GM21717 (cell line): ENCODE measurements around the gene EFCC1.
"Not testable (repeated sequence)": the region's sequence is repeated elsewhere in the genome, so short reads cannot be mapped to it uniquely, and the experiment has no call there.

ENCODE experiments used
- ATAC-seq: cut with Tn5 transposase; IDR thresholded peaks from one replicate; pipeline ENCODE4 v1.9.1; 2021; ENCODE audit warnings: mild to moderate bottlenecking, moderate library complexity; ENCODE audit not compliant: unreplicated experiment

Gene EFCC1

DNA sequence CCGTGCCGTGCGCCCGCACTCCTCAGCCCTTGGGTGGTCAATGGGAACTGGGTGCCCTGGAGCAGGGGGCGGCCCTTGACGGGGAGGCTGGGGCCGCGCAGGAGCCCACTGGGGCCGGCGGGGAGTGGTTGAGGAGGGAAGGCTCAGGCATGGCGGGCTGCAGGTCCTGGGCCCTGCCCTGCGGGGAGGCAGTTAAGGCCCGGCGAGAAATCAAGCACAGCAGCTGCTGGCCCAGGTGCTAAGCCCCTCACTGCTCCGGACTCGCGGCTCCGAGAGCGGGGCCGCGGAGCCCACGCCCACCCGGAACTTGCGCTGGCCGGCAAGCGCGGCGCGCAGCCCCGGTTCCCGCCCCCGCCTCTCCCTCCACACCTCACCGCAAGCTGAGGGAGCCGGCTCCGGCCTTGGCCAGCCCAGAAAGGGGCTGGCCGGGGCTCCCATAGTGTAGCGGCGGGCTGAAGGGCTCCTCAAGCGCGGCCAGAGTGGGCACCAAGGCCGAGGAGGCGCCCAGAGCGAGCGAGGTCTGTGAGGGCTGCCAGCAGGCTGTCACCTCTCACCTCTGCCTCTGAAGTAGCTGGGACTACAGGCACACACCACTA is 67.3 kb downstream of the EFCC1 start:
- no peak for ATAC-seq

- ATAC-seq: not testable (repeated sequence)
Measured at GRCh38 chr3:129069313-129070085, 68.4 kb downstream of the EFCC1 start.

GRCh38 chr3:129070086-129070885 is 69.2 kb downstream of the EFCC1 start:
- ATAC-seq: no peak

- no peak for ATAC-seq
Measured at GRCh38 chr3:129077222-129077621, 76.1 kb downstream of the EFCC1 start.

- no peak for ATAC-seq
Measured at GRCh38 chr3:129078510-129078909, 77.4 kb downstream of the EFCC1 start.

DNA sequence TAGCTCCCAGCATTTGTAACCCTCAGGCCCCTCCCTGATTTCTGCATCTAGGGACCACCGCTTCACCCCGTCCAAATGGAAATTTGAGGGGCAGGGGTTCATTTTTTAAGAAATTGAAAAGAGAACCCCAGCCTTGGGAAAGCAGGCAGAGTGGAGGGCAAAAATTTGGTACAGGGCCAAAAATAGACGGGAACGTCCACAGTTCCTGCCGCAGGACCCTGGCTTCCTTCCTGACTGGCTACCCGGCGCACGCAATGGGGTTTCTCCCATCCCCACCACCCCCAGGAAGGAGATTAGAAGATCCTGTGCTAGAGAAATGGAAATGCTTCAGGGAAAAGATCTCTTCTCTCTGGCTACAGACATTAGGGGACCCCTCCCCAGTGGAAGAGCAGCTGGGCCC is 80.4 kb downstream of the EFCC1 start:
- no peak for ATAC-seq

GRCh38 chr3:129082026-129082425 is 80.9 kb downstream of the EFCC1 start:
- ATAC-seq: no peak

DNA sequence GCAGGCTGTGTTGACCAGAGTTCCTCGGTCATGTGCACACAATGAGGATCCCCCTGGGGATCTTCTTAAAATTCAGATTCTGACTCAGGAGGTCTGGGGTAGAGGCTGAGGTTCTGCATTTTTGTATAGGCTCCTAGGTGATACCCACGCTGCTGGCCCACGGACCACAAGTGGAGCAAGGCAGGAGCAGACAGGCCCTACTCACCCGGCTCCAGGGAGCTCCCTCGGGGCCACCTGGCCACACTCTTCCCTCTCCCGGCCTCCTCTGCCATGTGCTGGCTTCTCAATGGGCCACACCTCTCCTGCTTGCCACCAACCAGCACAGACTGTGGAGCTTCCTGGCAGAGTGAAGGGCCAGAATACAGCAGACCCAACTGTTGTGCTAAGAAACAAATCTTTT is 83.4 kb downstream of the EFCC1 start:
- no peak for ATAC-seq

GRCh38 chr3:129085165-129085715 is 84.1 kb downstream of the EFCC1 start:
- no peak for ATAC-seq

GRCh38 chr3:129085818-129086217 is 84.7 kb downstream of the EFCC1 start:
- no peak for ATAC-seq

DNA sequence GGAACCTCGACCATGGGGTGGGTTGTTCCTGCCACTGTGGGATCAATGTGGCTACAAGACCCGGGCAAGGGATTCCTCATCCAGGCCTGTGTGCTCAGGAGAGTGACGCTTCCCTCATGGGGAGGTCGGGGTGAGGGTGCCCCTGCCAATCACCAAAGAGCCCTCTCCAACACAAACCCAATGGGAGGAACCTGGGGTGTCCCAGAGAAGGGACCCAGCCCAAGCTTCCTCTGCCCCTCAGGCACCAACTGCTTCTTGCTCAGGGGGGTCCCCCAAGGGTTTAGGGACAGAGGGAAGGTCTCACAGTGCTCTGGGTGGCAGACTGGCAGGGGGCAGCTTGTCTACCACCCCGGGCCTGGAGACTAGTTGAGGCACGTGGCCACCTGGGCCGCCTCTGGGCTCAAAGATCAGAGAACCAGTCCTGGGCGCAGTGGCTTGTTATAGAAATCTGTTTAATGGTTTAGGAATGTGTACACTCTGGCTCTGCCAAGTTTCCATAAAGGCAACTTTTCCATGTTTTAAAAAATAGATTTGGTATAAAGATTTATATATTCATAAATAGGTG is 86.1 kb downstream of the EFCC1 start:
- no peak for ATAC-seq

- not testable (repeated sequence) for ATAC-seq
Measured at GRCh38 chr3:129087904-129088303, 86.8 kb downstream of the EFCC1 start.

DNA sequence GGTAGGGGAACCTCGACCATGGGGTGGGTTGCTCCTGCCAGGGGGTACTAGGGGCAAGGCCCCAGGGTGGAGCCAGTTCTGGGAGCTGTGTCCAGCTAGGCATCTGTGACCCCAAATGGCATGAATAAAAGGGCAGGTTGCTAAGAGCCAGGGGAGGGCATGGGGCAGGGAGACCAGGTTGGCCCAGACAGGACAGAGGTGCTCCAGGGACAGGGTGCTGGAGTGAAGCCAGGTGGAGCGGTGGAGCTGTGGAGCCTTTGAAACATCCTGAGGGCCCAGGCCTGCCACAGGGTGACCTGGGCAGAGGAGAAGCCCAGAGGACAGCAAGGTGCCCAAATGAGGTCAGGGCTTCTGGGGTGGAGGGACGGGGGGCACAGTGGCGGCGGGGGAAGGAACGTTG is 87.2 kb downstream of the EFCC1 start:
- not testable (repeated sequence) for ATAC-seq
